Esophagus muscularis mucosa (tissue), 4 donors: ENCODE measurements around the gene HOXC12. TPM values are rescaled to one million over a fixed set of nuclear protein-coding genes. Genes with fewer than 3 reads are reported as not detected.

Experiments used
- DNase-seq: peaks from one replicate; pipeline ENCODE4 v3.0.0-alpha.2; 2017; ENCODE audit errors: extremely low spot score
- H3K27ac ChIP-seq, 4 donors: fragments of 200-600 bp; sonication (generic); replicated peaks in 1 of 4; 1 replicate in 3 of 4; 2 replicates in 1 of 4; pipeline ENCODE4 v1.5.1; 2016 to 2019; ENCODE audit warnings: mild to moderate bottlenecking in 1 of 4
- H3K27me3 ChIP-seq, 4 donors: fragments of 200-600 bp; sonication (generic); one replicate each; pipeline versions ENCODE4 v1.5.1 to v1.6.0; 2016 to 2019
- H3K36me3 ChIP-seq, 4 donors: fragments of 200-600 bp; sonication (generic); one replicate each; pipeline ENCODE4 v1.5.1; 2016 to 2019
- H3K4me1 ChIP-seq, 4 donors: fragments of 200-600 bp; sonication (generic); one replicate each; pipeline ENCODE4 v1.5.1; 2016 to 2019
- H3K4me3 ChIP-seq, 4 donors: fragments of 200-600 bp; sonication (generic); 1 replicate in 2 of 4; 2 replicates in 2 of 4; pipeline ENCODE4 v1.5.1; 2016 to 2019; ENCODE audit warnings: mild to moderate bottlenecking in 4 of 4, moderate library complexity in 1 of 4
- H3K9me3 ChIP-seq, 4 donors: fragments of 200-600 bp; sonication (generic); 1 replicate in 3 of 4; 2 replicates in 1 of 4; pipeline ENCODE4 v1.5.1; 2016 to 2019
- CTCF ChIP-seq, 3 experiments: fragments of 200-600 bp in 2 of 3; fragments of 450-650 bp in 1 of 3; sonication (generic) in 2 of 3; IDR thresholded peaks; one replicate each; pipeline ENCODE4 v1.5.1; 2017 to 2019; ENCODE audit warnings: antibody characterized with exemption in 3 of 3, mild to moderate bottlenecking in 2 of 3, moderate library complexity in 1 of 3
- EP300 ChIP-seq: sonication (generic); formaldehyde crosslinking; IDR thresholded peaks from one replicate; pipeline ENCODE4 v1.6.1; 2017; ENCODE audit warnings: antibody characterized with exemption
- POLR2A ChIP-seq: fragments of 450-650 bp; IDR thresholded peaks from one replicate; pipeline ENCODE4 v1.6.1; 2017; ENCODE audit warnings: antibody characterized with exemption, moderate library complexity, mild to moderate bottlenecking, low read depth
- POLR2AphosphoS5 ChIP-seq, 2 donors: sonication (generic); formaldehyde crosslinking; IDR thresholded peaks; one replicate each; pipeline ENCODE4 v1.6.1; 2017; ENCODE audit warnings: antibody characterized with exemption in 2 of 2
- WGBS: methylation state at CpG from one replicate; pipeline ENCODE4 v1.1.5; 2018; 5-methylcytosine and 5-hydroxymethylcytosine counted together
- intact Hi-C: fragments of 100-400 bp; cut with DNase I; formaldehyde crosslinking; loops from one replicate; pipeline ENCODE4 v1.15.1; 2023
- total RNA-seq, 4 donors: library from RNA; depleted of rRNA; stranded (reverse); fragments of >200 nt; gene quantifications; one replicate each; pipeline versions ENCODE4 v1.1.0 to v1.2.1, GENCODE V29; 2016

HOXC12 gene
- total RNA-seq, 4 donors from 2014 or later: not detected

- TF ChIP-seq POLR2A: no peak
- no peak for TF ChIP-seq CTCF (IDR thresholded peaks at IDR 0.05)
- no peak for TF ChIP-seq EP300
- no peak for TF ChIP-seq POLR2AphosphoS5 (IDR thresholded peaks at IDR 0.05)
- Histone ChIP-seq H3K9me3 (no peaks in the 10 kb centered on the region), H3K4me1 (peaks cover 19 to 30% (median 26%) of the 10 kb centered on the region in 4 donors), H3K4me3 (no peak overlapping the region), H3K27me3 (peaks cover 6 to 100% (median 96%) of the 10 kb centered on the region in 4 donors), H3K36me3 (no peaks in the 10 kb centered on the region), H3K27ac (no peak overlapping the region)
- 52% methylated on average over 3 of the region's 3 CpGs for WGBS
- no peak for DNase-seq
- intact Hi-C loops: no loop called here
Measured at GRCh38 chr12:54003625-54004024, 48.9 kb downstream of the HOXC12 start.

- intact Hi-C loops: no loop called here
- DNase-seq: no peak
- Histone ChIP-seq H3K27ac (no peak overlapping the region), H3K36me3 (no peaks in the 10 kb centered on the region), H3K9me3 (no peaks in the 10 kb centered on the region), H3K4me3 (no peak overlapping the region), H3K4me1 (peaks cover 23 to 35% (median 31%) of the 10 kb centered on the region in 4 donors), H3K27me3 (peaks cover 8 to 99% (median 93%) of the 10 kb centered on the region in 4 donors)
- 35% methylated on average over 18 of the region's 20 CpGs for WGBS
- TF ChIP-seq POLR2AphosphoS5 (IDR thresholded peaks at IDR 0.05) (no peak), EP300 (no peak), CTCF (IDR thresholded peaks at IDR 0.05) (no peak), POLR2A (no peak)
Measured at GRCh38 chr12:54004063-54004840, 49.5 kb downstream of the HOXC12 start.

GRCh38 chr12:54004841-54005530 is 50.3 kb downstream of the HOXC12 start:
- 55% methylated on average over 12 of the region's 31 CpGs for WGBS
- intact Hi-C loops: no loop called here
- TF ChIP-seq POLR2AphosphoS5 (IDR thresholded peaks at IDR 0.05): no peak
- TF ChIP-seq EP300: no peak
- no peak for TF ChIP-seq CTCF (IDR thresholded peaks at IDR 0.05)
- no peak for TF ChIP-seq POLR2A
- DNase-seq: no peak
- Histone ChIP-seq H3K9me3 (no peaks in the 10 kb centered on the region), H3K27ac (no peak overlapping the region), H3K36me3 (no peaks in the 10 kb centered on the region), H3K4me1 (peaks cover 24 to 35% (median 30%) of the 10 kb centered on the region in 4 donors), H3K27me3 (peaks cover 16 to 99% (median 93%) of the 10 kb centered on the region in 4 donors), H3K4me3 (no peak overlapping the region)

- no peak overlapping the region for H3K4me3 ChIP-seq
- H3K27ac ChIP-seq: no peak overlapping the region
- TF ChIP-seq CTCF (IDR thresholded peaks at IDR 0.05) (no peak), POLR2AphosphoS5 (IDR thresholded peaks at IDR 0.05) (no peak), POLR2A (no peak), EP300 (no peak)
- no peaks in the 10 kb centered on the region for H3K9me3 ChIP-seq
- intact Hi-C loops: no loop called here
- peaks cover 19 to 33% (median 25%) of the 10 kb centered on the region in 4 donors for H3K4me1 ChIP-seq
- 12% methylated on average over 26 of the region's 26 CpGs for WGBS
- no peaks in the 10 kb centered on the region for H3K36me3 ChIP-seq
- peaks cover 11 to 99% (median 92%) of the 10 kb centered on the region in 4 donors for H3K27me3 ChIP-seq
- no peak for DNase-seq
Measured at GRCh38 chr12:54005531-54005852, 50.8 kb downstream of the HOXC12 start.
